ENCODE results near the gene RPLP1. TPM values are rescaled to one million over a fixed set of nuclear protein-coding genes. Genes with fewer than 3 reads are reported as not detected.

Gene RPLP1
- total RNA-seq, 1 donor from 2014 or later, result 379 TPM

GRCh38 chr15:69465253-69465652 lies 12.6 kb downstream of the RPLP1 start:
- intact Hi-C loops (cut with DNase I), result loop anchor here (10.0 kb wide), 1 partner anchor 130 kb away; no protein-coding TSS in a partner anchor
- H3K9me3 ChIP-seq, result no peaks in the 10 kb centered on the region
- H3K4me1 ChIP-seq, result peaks cover 0 to 11% of the 10 kb centered on the region in 2 donors
- H3K27ac ChIP-seq, result no peak overlapping the region
- no peaks in the 10 kb centered on the region for H3K36me3 ChIP-seq
- TF ChIP-seq, protein P1, sequence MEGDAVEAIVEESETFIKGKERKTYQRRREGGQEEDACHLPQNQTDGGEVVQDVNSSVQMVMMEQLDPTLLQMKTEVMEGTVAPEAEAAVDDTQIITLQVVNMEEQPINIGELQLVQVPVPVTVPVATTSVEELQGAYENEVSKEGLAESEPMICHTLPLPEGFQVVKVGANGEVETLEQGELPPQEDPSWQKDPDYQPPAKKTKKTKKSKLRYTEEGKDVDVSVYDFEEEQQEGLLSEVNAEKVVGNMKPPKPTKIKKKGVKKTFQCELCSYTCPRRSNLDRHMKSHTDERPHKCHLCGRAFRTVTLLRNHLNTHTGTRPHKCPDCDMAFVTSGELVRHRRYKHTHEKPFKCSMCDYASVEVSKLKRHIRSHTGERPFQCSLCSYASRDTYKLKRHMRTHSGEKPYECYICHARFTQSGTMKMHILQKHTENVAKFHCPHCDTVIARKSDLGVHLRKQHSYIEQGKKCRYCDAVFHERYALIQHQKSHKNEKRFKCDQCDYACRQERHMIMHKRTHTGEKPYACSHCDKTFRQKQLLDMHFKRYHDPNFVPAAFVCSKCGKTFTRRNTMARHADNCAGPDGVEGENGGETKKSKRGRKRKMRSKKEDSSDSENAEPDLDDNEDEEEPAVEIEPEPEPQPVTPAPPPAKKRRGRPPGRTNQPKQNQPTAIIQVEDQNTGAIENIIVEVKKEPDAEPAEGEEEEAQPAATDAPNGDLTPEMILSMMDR (IDR thresholded peaks at IDR 0.05), result no peak
- H3K27me3 ChIP-seq, result no peaks in the 10 kb centered on the region
- H3K4me3 ChIP-seq, result no peak overlapping the region
- DNase-seq (ENCODE audit: low spot score in 2 of 2), result peak in 1 of 2 donors; percentile 12

DNA sequence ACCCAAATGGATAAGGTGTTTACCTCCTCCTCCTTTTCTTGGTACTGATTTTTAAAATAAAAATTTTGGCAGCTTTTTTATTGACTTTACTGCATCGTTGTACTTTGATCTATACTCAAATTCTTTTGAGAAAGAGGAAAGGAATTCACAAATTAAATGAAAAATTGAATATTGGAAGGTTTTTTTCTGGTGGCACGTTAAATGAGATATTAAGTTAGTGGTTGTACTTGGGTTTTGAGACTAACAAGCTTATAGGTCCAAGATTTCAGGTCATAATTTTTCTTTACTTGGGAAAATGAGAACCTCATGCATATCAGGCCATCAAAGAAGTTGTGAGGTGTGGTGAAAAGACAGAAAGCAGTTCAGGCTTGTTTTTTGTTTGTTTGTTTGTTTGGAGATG lies 14.1 kb downstream of the RPLP1 start:
- no peak for DNase-seq (ENCODE audit: low spot score in 2 of 2)
- H3K4me1 ChIP-seq, result peaks cover 0 to 11% of the 10 kb centered on the region in 2 donors
- no peaks in the 10 kb centered on the region for H3K36me3 ChIP-seq
- no peaks in the 10 kb centered on the region for H3K27me3 ChIP-seq
- no peak overlapping the region for H3K4me3 ChIP-seq
- no peak overlapping the region for H3K27ac ChIP-seq
- intact Hi-C loops (cut with DNase I), result loop anchor here (10.0 kb wide), 1 partner anchor 128 kb away; no protein-coding TSS in a partner anchor
- no peaks in the 10 kb centered on the region for H3K9me3 ChIP-seq
- TF ChIP-seq, protein P1 (IDR thresholded peaks at IDR 0.05), result no peak

DNA sequence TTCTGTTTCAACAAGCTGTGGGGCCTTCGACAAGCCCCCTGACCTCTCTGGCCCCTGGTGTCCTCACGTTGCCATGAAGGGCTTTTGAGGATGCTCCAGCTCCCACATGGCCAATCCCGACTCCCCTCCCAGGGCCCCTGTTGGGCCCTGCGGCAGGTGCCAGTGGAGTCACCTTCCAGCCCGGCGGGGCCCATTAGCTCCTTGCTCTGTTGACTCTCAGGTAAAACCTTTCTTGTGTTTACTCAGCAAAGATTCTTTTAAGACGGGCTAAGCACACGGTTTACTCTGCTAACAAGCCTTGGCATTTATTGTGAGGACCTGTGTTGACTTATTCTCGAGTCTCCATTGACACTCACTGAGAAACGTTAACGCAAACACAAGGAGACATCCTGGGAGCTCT lies 15.0 kb downstream of the RPLP1 start:
- H3K27me3 ChIP-seq, result no peaks in the 10 kb centered on the region
- intact Hi-C loops (cut with DNase I), result loop anchor here (10.0 kb wide), 1 partner anchor 127 kb away; no protein-coding TSS in a partner anchor
- no peak overlapping the region for H3K4me3 ChIP-seq
- no peaks in the 10 kb centered on the region for H3K36me3 ChIP-seq
- TF ChIP-seq, protein P1 (IDR thresholded peaks at IDR 0.05), result no peak
- H3K4me1 ChIP-seq, result peaks cover 0 to 8% of the 10 kb centered on the region in 2 donors
- DNase-seq (ENCODE audit: low spot score in 2 of 2), result peak in 1 of 2 donors; percentile 31
- no peaks in the 10 kb centered on the region for H3K9me3 ChIP-seq
- H3K27ac ChIP-seq, result no peak overlapping the region

DNA sequence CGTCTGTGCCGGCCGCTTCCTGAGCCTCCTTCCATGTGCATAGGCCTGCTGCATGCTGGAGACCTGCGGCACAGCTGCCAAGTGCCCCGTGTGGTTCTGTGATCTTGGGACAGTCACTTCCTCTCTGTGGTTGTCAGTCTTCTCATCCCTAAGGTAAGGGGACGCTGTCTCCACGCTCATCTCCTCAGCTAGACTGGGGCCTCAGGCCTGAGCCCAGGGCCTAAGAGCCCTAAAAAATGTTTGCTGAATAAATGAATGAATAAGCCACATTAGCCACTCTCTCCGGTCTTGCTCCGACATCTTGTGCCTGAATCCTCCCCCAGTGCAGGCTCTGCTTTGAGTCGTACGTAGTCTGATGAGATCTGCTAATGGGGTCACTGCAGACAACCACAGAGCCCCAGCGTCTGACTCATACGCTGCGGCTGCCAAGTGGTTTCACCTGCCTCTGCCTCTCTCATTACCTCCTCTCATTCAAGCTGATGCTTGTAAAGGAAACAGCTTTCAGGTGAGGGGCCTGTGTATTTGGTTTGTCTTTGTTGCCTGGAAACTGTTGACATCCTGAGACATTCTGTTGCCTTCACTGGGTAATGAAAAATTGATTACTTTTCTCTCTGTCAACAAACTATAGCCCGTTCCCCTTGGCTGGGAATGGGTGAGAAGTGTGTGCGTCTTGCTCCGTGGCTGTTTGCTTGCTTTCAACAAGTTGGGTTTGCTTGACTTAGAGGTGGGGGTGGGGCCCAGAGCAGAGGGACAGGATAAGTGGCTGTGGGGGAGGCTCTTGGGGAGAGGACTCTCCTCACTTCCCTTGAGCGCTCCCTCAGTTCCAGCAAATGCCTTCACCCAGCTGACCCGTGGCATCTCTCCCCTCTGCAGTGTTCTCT lies 15.9 kb downstream of the RPLP1 start:
- H3K4me1 ChIP-seq, result peaks cover 0 to 2% of the 10 kb centered on the region in 2 donors
- no peak overlapping the region for H3K27ac ChIP-seq
- peak; percentile 18 to 64 for DNase-seq (ENCODE audit: low spot score in 2 of 2)
- no peaks in the 10 kb centered on the region for H3K27me3 ChIP-seq
- no peaks in the 10 kb centered on the region for H3K36me3 ChIP-seq
- intact Hi-C loops (cut with DNase I), result loop anchor here (10.0 kb wide), 1 partner anchor 126 kb away; no protein-coding TSS in a partner anchor
- no peaks in the 10 kb centered on the region for H3K9me3 ChIP-seq
- H3K4me3 ChIP-seq, result no peak overlapping the region
- TF ChIP-seq, protein P1 (IDR thresholded peaks at IDR 0.05), result no peak

- TF ChIP-seq, protein P1 (IDR thresholded peaks at IDR 0.05), result no peak
- intact Hi-C loops (cut with DNase I), result loop anchor here (10.0 kb wide), 1 partner anchor 125 kb away; no protein-coding TSS in a partner anchor
- DNase-seq (ENCODE audit: low spot score in 2 of 2), result peak in 1 of 2 donors; percentile 49
- no peaks in the 10 kb centered on the region for H3K4me1 ChIP-seq
- no peaks in the 10 kb centered on the region for H3K9me3 ChIP-seq
- H3K27ac ChIP-seq, result no peak overlapping the region
- H3K36me3 ChIP-seq, result no peaks in the 10 kb centered on the region
- no peaks in the 10 kb centered on the region for H3K27me3 ChIP-seq
- no peak overlapping the region for H3K4me3 ChIP-seq
These were observed 17.0 kb downstream of the RPLP1 start for GRCh38 chr15:69469467-69470201.
